K562 (cell line): ENCODE measurements around the gene SULT2B1. TPM values are rescaled to one million over a fixed set of nuclear protein-coding genes. Genes with fewer than 3 reads are reported as not detected.

Experiments used
- ATF7 ChIP-seq: fragments of 450-650 bp; IDR thresholded peaks from 2 replicates; pipeline ENCODE4 v1.7.1; 2014; ENCODE audit warnings: mild to moderate bottlenecking, moderate library complexity
- BHLHE40 ChIP-seq: IDR thresholded peaks from 2 replicates; pipeline ENCODE4 v1.6.1; 2011; ENCODE audit warnings: low read length, improper control_type of control experiment
- BMI1 ChIP-seq: fragments of 150-350 bp; IDR thresholded peaks from 2 replicates; pipeline ENCODE4 v1.6.1; 2014; ENCODE audit warnings: low read length
- CBX8 ChIP-seq: fragments of 200-600 bp; sonication (generic); IDR thresholded peaks from 2 replicates; pipeline ENCODE4 v1.6.1; 2012; ENCODE audit warnings: borderline replicate concordance, mixed run types, low read depth, mild to moderate bottlenecking, moderate library complexity, mixed read lengths, low read length, control low read depth, inconsistent platforms; ENCODE audit not compliant: poor library complexity, severe bottlenecking; ENCODE audit errors: extremely low read depth
- CCAR2 ChIP-seq: fragments of 200-400 bp; formaldehyde crosslinking; IDR thresholded peaks from 2 replicates; pipeline ENCODE4 v1.6.1; 2017; ENCODE audit warnings: mild to moderate bottlenecking, low read depth, low read length
- CEBPB ChIP-seq: fragments of 450-650 bp; IDR thresholded peaks from 2 replicates; pipeline ENCODE4 v1.6.1; 2016; ENCODE audit warnings: missing genetic modification characterization, missing compliant biosample characterization
- DACH1 ChIP-seq: fragments of 450-650 bp; IDR thresholded peaks from 2 replicates; pipeline ENCODE4 v1.6.1; 2018; ENCODE audit not compliant: partially characterized antibody
- ELF2 ChIP-seq: fragments of 250-450 bp; sonication (Bioruptor Pico); IDR thresholded peaks from 2 replicates; pipeline ENCODE4 v1.5.0; 2021; ENCODE audit warnings: mild to moderate bottlenecking
- EP300 ChIP-seq: IDR thresholded peaks from 2 replicates; pipeline ENCODE4 v1.6.1; 2012; ENCODE audit warnings: low read length, improper control_type of control experiment
- GTF2E2 ChIP-seq: fragments of 200-800 bp; sonication (Bioruptor generic); IDR thresholded peaks from 2 replicates; pipeline ENCODE4 v1.6.1; 2016; ENCODE audit warnings: missing genetic modification characterization, missing compliant biosample characterization
- HEY1 ChIP-seq: fragments of 250-450 bp; sonication (Bioruptor Pico); IDR thresholded peaks from 2 replicates; pipeline ENCODE4 v1.5.0; 2020; ENCODE audit warnings: mild to moderate bottlenecking, moderate library complexity, borderline replicate concordance
- MAFG ChIP-seq: fragments of 450-650 bp; conservative IDR thresholded peaks from 2 replicates; pipeline ENCODE4 v1.6.1; 2016; ENCODE audit warnings: missing genetic modification characterization, missing compliant biosample characterization
- NONO ChIP-seq, 2 experiments: fragments of 200-400 bp in 1 of 2; fragments of 450-650 bp in 1 of 2; formaldehyde crosslinking in 1 of 2; IDR thresholded peaks; 2 replicates each; pipeline ENCODE4 v1.6.1; 2017; ENCODE audit warnings: low read depth in 2 of 2, mild to moderate bottlenecking in 2 of 2, moderate library complexity in 2 of 2, low read length in 1 of 2
- POLR2B ChIP-seq: fragments of 450-650 bp; IDR thresholded peaks from 2 replicates; pipeline ENCODE4 v1.6.1; 2018; ENCODE audit warnings: low read depth; ENCODE audit not compliant: partially characterized antibody
- PPARD ChIP-seq: fragments of 250-450 bp; sonication (Bioruptor Pico); IDR thresholded peaks from 2 replicates; pipeline ENCODE4 v1.8.0; 2022; ENCODE audit warnings: inconsistent platforms, mild to moderate bottlenecking, moderate library complexity
- RBM17 ChIP-seq: fragments of 200-400 bp; formaldehyde crosslinking; IDR thresholded peaks from 2 replicates; pipeline ENCODE4 v1.6.1; 2017; ENCODE audit warnings: low read depth, mild to moderate bottlenecking, low read length, borderline replicate concordance
- STAG1 ChIP-seq: sonication (generic); formaldehyde crosslinking; IDR thresholded peaks from 2 replicates; pipeline ENCODE4 v1.5.0; 2020; ENCODE audit warnings: missing genetic modification reagents, borderline replicate concordance
- ZFP36 ChIP-seq: fragments of 150-350 bp; IDR thresholded peaks from 2 replicates; pipeline ENCODE4 v1.6.1; 2018; ENCODE audit warnings: low read length, low read depth; ENCODE audit not compliant: partially characterized antibody
- ZNF583 ChIP-seq: fragments of 250-450 bp; sonication (Bioruptor Pico); IDR thresholded peaks from 2 replicates; pipeline ENCODE4 v1.4.0; 2020
- ZNF699 ChIP-seq: fragments of 250-450 bp; sonication (Bioruptor Pico); IDR thresholded peaks from 2 replicates; pipeline ENCODE4 v1.8.0; 2021; ENCODE audit warnings: mild to moderate bottlenecking, moderate library complexity; ENCODE audit not compliant: insufficient replicate concordance
- polyA plus RNA-seq, 8 experiments: library from polyadenylated mRNA; depleted of rRNA in 4 of 8; stranded (reverse) in 5 of 8; unstranded in 3 of 8; fragments of >200 nt; fragmentation: Nextera tagmentation in 2 of 8; fragmentation: Illumina TruSeq in 1 of 8; extraction: Ambion mirVana in 2 of 8; extraction: Trizol in 1 of 8; gene quantifications; 2 replicates each; pipeline versions ENCODE4 v1.2.1 to v1.2.3, GENCODE V29; 2011 to 2014; ENCODE audit warnings: inconsistent platforms in 1 of 8, missing spikeins in 1 of 8
- total RNA-seq, 7 experiments: library from RNA; depleted of rRNA in 6 of 7; stranded (reverse); fragments of >200 nt in 6 of 7; fragmentation: Illumina TruSeq in 2 of 7; extraction: Trizol in 2 of 7; gene quantifications; 2 replicates each; pipeline versions ENCODE4 v1.2.1 to v1.2.3, GENCODE V29; 2011 to 2021; ENCODE audit warnings: low replicate concordance in 1 of 7
- TF ChIP-seq, protein P1 (sequence below): fragments of 450-650 bp; IDR thresholded peaks from 2 replicates; pipeline ENCODE4 v1.6.1; 2016; ENCODE audit warnings: missing biosample characterization, missing genetic modification characterization
- TF ChIP-seq, protein P2 (sequence below), 2 experiments: IDR thresholded peaks; 2 replicates each; pipeline ENCODE4 v1.6.1; 2012; ENCODE audit warnings: improper control_type of control experiment in 2 of 2, low read depth in 2 of 2, low read length in 2 of 2, borderline replicate concordance in 1 of 2
- TF ChIP-seq, protein P3 (sequence below): fragments of 250-450 bp; sonication (Bioruptor Pico); IDR thresholded peaks from 2 replicates; pipeline ENCODE4 v1.8.0; 2021; ENCODE audit warnings: moderate library complexity, mild to moderate bottlenecking, inconsistent platforms

Gene SULT2B1
- total and polyA plus RNA-seq, 9 of the 15 experiments (the other 6 are each of a cell fraction or from before 2014, with no cell fraction given), result 0.09 to 0.62 (median 0.22) TPM; not detected in 2

DNA sequence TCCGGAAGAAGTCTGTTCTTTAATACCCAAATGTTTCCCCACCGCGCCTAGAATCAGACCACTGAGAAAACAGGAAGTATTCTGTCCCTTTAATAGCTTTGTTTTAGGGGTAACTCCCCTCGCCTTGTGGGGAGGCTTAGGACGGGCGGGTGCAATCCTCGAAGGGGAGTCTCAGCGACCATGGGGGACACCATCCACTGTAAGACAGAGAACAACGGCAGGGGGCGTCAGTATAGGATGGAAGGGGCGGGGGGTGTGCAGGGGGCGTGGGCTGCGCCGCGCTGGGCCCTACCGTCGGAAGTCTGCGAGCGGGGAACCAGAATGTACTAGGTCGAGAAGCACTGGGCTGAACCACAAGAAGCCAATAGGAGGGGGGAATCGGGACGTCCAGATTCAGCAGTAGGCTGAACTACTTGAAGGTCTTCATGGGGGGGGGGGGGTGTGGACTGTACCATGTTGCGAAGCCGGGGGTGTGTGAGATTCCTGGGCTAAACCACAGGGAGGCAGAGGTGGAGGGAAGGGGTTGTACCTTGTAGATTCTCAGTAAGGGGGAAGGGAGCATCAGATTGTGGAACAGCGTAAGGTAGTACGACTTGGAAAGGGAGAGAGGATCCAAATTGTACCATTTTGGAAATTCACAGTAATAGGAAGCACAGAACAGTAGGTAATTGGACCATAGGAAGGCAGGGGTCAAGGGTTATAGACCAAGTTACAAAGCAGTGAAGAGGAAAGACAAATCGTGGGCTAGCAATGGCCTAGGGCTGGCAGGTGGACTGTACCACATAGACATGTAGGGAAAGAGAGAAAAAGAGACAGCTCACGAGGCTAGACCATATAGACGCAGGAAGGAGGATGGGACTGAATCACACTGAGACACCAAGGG is 86.2 kb downstream of the SULT2B1 start (continued):
- TF ChIP-seq ELF2 (CRISPR knock-in tag) (no peak), STAG1 (CRISPR knock-in tag) (no peak), HEY1 (CRISPR knock-in tag) (no peak), RBM17 (no peak), ZFP36 (no peak), BMI1 (no peak), CEBPB (no peak), EP300 (peak; percentile 38; the same call in 1 of the 2 replicates), CCAR2 (no peak), MAFG (tag) (no peak), ZNF699 (no peak), ZNF583 (CRISPR knock-in tag) (no peak), BHLHE40 (peak; percentile 92), ATF7 (peak; percentile 99), POLR2B (peak; percentile 29), NONO (IDR thresholded peaks at IDR 0.05; ENCODE audit: low read depth in 2 of 2, low read length in 1 of 2) (peak in 1 of 2 experiments; percentile 97; a peak in 2 of 4 replicates), PPARD (no peak), CBX8 (no peak), GTF2E2 (tag) (no peak), DACH1 (no peak)
- TF ChIP-seq, protein P1, sequence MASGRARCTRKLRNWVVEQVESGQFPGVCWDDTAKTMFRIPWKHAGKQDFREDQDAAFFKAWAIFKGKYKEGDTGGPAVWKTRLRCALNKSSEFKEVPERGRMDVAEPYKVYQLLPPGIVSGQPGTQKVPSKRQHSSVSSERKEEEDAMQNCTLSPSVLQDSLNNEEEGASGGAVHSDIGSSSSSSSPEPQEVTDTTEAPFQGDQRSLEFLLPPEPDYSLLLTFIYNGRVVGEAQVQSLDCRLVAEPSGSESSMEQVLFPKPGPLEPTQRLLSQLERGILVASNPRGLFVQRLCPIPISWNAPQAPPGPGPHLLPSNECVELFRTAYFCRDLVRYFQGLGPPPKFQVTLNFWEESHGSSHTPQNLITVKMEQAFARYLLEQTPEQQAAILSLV (tag), result no peak
- TF ChIP-seq, protein P2, sequence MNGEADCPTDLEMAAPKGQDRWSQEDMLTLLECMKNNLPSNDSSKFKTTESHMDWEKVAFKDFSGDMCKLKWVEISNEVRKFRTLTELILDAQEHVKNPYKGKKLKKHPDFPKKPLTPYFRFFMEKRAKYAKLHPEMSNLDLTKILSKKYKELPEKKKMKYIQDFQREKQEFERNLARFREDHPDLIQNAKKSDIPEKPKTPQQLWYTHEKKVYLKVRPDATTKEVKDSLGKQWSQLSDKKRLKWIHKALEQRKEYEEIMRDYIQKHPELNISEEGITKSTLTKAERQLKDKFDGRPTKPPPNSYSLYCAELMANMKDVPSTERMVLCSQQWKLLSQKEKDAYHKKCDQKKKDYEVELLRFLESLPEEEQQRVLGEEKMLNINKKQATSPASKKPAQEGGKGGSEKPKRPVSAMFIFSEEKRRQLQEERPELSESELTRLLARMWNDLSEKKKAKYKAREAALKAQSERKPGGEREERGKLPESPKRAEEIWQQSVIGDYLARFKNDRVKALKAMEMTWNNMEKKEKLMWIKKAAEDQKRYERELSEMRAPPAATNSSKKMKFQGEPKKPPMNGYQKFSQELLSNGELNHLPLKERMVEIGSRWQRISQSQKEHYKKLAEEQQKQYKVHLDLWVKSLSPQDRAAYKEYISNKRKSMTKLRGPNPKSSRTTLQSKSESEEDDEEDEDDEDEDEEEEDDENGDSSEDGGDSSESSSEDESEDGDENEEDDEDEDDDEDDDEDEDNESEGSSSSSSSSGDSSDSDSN (IDR thresholded peaks at IDR 0.05; ENCODE audit: borderline replicate concordance in 1 of 2, low read depth in 2 of 2, low read length in 2 of 2), result no peak
- TF ChIP-seq, protein P3, sequence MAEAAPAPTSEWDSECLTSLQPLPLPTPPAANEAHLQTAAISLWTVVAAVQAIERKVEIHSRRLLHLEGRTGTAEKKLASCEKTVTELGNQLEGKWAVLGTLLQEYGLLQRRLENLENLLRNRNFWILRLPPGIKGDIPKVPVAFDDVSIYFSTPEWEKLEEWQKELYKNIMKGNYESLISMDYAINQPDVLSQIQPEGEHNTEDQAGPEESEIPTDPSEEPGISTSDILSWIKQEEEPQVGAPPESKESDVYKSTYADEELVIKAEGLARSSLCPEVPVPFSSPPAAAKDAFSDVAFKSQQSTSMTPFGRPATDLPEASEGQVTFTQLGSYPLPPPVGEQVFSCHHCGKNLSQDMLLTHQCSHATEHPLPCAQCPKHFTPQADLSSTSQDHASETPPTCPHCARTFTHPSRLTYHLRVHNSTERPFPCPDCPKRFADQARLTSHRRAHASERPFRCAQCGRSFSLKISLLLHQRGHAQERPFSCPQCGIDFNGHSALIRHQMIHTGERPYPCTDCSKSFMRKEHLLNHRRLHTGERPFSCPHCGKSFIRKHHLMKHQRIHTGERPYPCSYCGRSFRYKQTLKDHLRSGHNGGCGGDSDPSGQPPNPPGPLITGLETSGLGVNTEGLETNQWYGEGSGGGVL, result no peak
